ENCODE results near the gene MYO1E.

DNA sequence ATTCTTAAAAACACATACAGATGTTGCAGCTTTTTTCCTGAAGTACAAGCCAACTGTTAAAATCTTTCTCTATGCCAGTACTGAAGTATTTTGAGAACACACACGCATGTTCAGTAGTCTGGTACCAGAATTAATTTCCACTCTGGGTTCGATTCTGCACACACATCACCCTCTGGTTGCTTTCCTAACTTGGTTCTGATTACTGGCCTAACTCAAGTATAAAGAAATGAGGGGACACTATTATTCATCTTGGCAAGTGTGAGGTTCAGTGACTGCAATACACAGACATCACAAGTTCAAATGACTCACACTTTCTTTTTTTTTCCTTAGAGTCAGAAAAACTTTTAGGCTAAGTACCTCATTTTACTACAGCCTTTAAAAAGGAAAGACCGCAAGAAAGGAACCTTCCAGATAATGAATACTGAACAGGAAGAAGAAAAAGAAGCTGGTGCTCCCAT lies 203.4 kb downstream of the MYO1E start:
- TF ChIP-seq CTCF (IDR thresholded peaks at IDR 0.05) (no peak), POLR2A (IDR thresholded peaks at IDR 0.05) (no peak)

Data from prostate gland (tissue), 2 donors.